22Rv1 (cell line): ENCODE results near the gene KCNH1.

Source experiments
- H3K27ac ChIP-seq: fragments of 450-650 bp; 2 replicates; pipeline ENCODE4 v1.5.1; 2017
- ZFX ChIP-seq: fragments of 450-650 bp; IDR thresholded peaks from 2 replicates; pipeline ENCODE4 v1.6.1; 2017; ENCODE audit warnings: antibody characterized with exemption, borderline replicate concordance
- TF ChIP-seq, protein P1 (sequence below): fragments of 450-650 bp; IDR thresholded peaks from 2 replicates; pipeline ENCODE4 v1.5.1; 2017; ENCODE audit warnings: mild to moderate bottlenecking

KCNH1 gene

DNA sequence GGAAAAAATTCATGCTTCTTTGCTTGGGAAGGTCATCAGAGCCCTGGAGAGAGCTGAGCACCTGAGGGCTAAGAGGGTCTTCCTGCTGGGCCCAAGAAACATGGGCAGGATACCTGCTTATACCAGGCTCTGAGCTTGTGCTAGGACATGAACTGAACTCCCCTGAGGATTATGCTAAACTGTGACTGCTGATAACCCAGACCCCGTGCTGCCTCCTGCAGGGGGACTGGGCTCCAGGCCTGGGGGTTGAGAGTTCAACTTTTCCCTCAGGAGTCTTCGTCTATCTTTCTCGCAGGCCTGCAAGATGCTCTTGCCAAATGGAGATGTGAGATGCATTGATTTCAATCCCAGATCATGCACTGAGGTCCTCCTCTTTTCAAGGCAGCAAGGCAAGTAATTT is 436.8 kb downstream of the KCNH1 start:
- H3K27ac ChIP-seq = no peak overlapping the region
- TF ChIP-seq, protein P1, sequence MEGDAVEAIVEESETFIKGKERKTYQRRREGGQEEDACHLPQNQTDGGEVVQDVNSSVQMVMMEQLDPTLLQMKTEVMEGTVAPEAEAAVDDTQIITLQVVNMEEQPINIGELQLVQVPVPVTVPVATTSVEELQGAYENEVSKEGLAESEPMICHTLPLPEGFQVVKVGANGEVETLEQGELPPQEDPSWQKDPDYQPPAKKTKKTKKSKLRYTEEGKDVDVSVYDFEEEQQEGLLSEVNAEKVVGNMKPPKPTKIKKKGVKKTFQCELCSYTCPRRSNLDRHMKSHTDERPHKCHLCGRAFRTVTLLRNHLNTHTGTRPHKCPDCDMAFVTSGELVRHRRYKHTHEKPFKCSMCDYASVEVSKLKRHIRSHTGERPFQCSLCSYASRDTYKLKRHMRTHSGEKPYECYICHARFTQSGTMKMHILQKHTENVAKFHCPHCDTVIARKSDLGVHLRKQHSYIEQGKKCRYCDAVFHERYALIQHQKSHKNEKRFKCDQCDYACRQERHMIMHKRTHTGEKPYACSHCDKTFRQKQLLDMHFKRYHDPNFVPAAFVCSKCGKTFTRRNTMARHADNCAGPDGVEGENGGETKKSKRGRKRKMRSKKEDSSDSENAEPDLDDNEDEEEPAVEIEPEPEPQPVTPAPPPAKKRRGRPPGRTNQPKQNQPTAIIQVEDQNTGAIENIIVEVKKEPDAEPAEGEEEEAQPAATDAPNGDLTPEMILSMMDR = no peak
- TF ChIP-seq ZFX = no peak

DNA sequence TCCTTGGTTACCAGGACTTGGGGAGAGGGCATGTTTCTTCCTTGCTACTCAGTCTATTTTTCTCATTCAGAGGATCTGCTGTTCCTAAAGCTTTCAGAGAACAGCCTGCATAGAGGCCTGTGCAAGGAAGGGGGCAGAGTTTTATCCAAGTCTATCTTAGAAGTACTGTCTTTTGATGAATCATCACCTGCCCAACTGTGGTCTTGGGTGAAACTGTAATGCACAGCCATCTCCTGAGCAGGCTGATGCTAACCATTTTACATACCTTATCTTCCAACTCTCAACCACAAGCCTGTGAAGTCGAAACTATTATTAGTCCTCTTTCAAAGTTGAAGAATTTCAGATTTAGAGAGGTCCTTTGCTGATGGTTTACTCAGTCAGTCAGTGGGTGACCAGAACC is 437.2 kb downstream of the KCNH1 start:
- TF ChIP-seq ZFX = no peak
- TF ChIP-seq, protein P1 = no peak
- no peak overlapping the region for H3K27ac ChIP-seq

DNA sequence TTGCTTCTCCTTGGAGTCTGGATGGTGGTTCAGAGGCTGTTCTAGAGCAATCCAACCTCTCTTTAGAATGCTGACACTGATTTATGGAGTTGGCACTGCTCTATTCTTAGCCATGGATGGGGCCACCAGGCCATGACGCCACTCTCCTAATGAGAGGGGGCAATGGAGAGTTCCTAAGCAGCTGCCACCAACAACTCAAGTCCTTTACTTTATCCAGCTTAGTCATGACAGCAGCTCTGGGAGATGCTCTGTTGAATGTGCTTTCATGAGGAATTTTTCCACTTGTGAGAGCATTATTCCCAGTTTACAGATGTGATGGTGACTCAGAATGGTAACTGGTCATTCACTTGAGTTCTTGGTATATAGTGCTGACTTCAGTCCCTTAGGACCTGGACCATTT is 438.9 kb downstream of the KCNH1 start:
- TF ChIP-seq, protein P1 = no peak
- no peak for TF ChIP-seq ZFX
- H3K27ac ChIP-seq = no peak overlapping the region

DNA sequence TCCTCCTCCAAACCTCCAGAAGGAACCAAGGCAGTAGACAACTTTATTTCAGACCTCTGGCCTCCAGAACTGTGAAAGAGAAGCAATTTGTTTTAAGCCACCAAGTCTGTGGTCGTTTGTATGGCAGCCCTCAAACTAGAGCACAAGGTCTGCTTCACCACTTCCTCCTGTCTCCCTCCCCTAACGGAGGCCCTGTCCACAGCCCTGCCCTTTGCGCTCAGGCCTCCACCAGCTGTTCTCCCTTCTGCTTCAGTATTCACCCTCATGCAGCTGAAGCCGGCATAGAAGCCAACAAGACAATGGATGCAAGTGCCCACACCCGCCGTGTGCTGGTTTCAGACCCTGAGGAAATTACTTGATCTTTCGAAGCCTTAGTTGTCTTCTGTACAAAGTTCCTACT is 441.2 kb downstream of the KCNH1 start:
- TF ChIP-seq ZFX = no peak
- TF ChIP-seq, protein P1 = no peak
- H3K27ac ChIP-seq = no peak overlapping the region

DNA sequence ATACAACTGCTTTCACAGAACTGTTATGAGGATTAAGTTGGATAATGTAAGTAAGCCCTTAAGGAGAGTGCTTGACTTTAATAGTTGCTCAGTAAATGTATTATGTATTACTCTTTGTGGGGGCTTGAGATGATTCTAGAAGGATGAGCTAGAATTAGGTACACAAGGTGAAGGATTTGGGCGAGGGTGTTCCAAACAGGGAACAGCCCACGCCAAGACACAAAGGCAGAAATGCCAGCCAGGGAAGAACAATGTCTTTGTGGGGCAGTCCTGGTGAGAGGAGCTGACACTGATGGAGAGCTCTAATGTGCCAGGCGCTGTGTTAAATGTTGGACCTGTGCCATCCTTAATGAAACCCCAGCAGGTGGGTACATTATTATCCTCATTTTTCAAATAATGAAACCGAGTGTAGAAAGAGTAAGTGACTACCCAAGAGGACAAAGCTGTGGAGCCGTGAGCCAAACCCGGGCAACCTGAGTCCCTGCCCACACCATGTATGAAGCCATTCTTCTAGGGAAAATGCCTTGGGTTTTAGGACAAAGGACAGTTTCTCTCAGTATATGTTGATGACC is 442.8 kb downstream of the KCNH1 start:
- H3K27ac ChIP-seq = no peak overlapping the region
- no peak for TF ChIP-seq ZFX
- TF ChIP-seq, protein P1 = no peak

DNA sequence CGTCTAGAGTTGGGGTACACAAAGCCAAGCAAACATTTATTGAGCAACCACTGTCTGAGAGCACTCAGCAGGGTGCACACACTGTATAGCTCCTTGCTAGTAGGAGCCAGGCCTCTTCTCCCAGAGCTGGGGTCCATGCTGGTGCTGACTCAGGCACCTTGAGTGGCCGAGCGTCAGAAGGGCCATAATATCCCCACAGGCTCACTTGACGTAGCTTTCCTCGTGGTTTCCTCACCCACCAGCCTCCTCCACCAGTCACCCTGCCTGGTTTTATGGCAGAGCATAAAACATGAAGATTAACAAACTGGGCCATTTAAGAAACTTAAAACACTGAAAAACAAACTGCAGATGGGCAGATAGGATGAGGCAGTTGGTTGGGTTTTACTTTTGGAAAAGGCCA is 443.7 kb downstream of the KCNH1 start:
- no peak for TF ChIP-seq ZFX
- TF ChIP-seq, protein P1 = no peak

DNA sequence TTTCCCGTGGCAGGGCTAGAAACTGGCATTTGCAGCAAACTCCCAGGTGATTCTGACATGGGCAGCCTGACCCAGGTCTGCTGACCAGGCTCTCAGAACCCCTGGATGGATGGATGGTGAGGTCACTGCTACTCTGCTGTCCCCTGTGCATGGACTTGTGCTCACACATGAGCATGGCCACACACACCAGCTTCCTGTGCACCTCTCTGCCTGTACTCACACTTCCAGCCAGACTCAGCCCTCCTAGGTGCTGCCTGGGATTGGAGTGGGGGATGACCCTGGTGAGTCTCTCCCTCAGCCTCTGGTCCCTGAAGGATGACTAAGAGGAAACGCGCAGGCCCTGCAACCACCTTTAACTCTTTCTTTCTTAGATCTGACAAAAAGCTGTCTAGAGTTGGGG is 444.1 kb downstream of the KCNH1 start:
- TF ChIP-seq ZFX = no peak
- TF ChIP-seq, protein P1 = no peak
- no peak overlapping the region for H3K27ac ChIP-seq

More for the DNA sequence above, 443.7 kb downstream of the KCNH1 start:
- H3K27ac ChIP-seq = no peak overlapping the region
